K562 (cell line): ENCODE results near the gene PRKAG2.

Experiments used
- ATF3 ChIP-seq, 2 experiments: fragments of 450-650 bp in 1 of 2; sonication (generic) in 1 of 2; formaldehyde crosslinking in 1 of 2; IDR thresholded peaks in 1 of 2; conservative IDR thresholded peaks in 1 of 2; 2 replicates each; pipeline versions ENCODE4 v1.6.1 to v1.8.1; 2016 to 2023; ENCODE audit warnings: mild to moderate bottlenecking in 2 of 2, moderate library complexity in 2 of 2, inconsistent platforms in 1 of 2, missing genetic modification reagents in 1 of 2
- CTCF ChIP-seq, 3 experiments: IDR thresholded peaks in 2 of 3; conservative IDR thresholded peaks in 1 of 3; 2 replicates each; pipeline ENCODE4 v1.5.1; 2011 to 2012; ENCODE audit warnings: low read length in 3 of 3, mild to moderate bottlenecking in 3 of 3, control low read depth in 2 of 3, improper control_type of control experiment in 1 of 3, inconsistent platforms in 1 of 3, low read depth in 1 of 3, mixed read lengths in 1 of 3, moderate library complexity in 1 of 3; ENCODE audit not compliant: insufficient read depth in 2 of 3
- JUN ChIP-seq, 2 experiments: sonication (generic) in 1 of 2; formaldehyde crosslinking in 1 of 2; IDR thresholded peaks; 2 replicates each; pipeline versions ENCODE4 v1.6.1 to v1.8.0; 2012 to 2022; ENCODE audit warnings: borderline replicate concordance in 2 of 2, mild to moderate bottlenecking in 2 of 2, improper control_type of control experiment in 1 of 2, low read depth in 1 of 2, low read length in 1 of 2, missing genetic modification reagents in 1 of 2
- MEF2A ChIP-seq: IDR thresholded peaks from 2 replicates; pipeline ENCODE4 v1.6.1; 2011; ENCODE audit warnings: low read depth, mild to moderate bottlenecking, low read length, moderate library complexity; ENCODE audit not compliant: control insufficient read depth
- POLR2A ChIP-seq: fragments of 450-650 bp; conservative IDR thresholded peaks from 2 replicates; pipeline ENCODE4 v1.6.1; 2016
- SRSF9 ChIP-seq: fragments of 200-400 bp; formaldehyde crosslinking; IDR thresholded peaks from 2 replicates; pipeline ENCODE4 v1.6.1; 2017; ENCODE audit warnings: low read depth, low read length, borderline replicate concordance
- ZNF830 ChIP-seq: fragments of 250-450 bp; sonication (Bioruptor Pico); IDR thresholded peaks from 2 replicates; pipeline ENCODE4 v1.5.0; 2021; ENCODE audit warnings: mild to moderate bottlenecking

- TF ChIP-seq ZNF830 (no peak), SRSF9 (no peak), JUN (IDR thresholded peaks at IDR 0.05; ENCODE audit: borderline replicate concordance, low read depth, low read length) (no peak), JUN (CRISPR knock-in tag; IDR thresholded peaks at IDR 0.05; ENCODE audit: borderline replicate concordance) (no peak), MEF2A (no peak), POLR2A (no peak), ATF3 (IDR thresholded peaks at IDR 0.05) (no peak), ATF3 (CRISPR knock-in tag; conservative IDR thresholded peaks at IDR 0.05) (no peak), CTCF (IDR thresholded peaks at IDR 0.05 in 2 of 3, conservative IDR thresholded peaks at IDR 0.05 in 1 of 3; ENCODE audit: insufficient read depth in 2 of 3, low read depth in 1 of 3, low read length in 3 of 3) (no peak)
Measured at GRCh38 chr7:151805191-151805590, 71.7 kb downstream of the PRKAG2 start.
